HG02943 (cell line): Measurements from ENCODE around the gene NKIRAS1.

Experiments used
- ATAC-seq: cut with Tn5 transposase; IDR thresholded peaks from one replicate; pipeline ENCODE4 v1.9.1; 2021; ENCODE audit warnings: mild to moderate bottlenecking, low read depth, moderate library complexity; ENCODE audit not compliant: unreplicated experiment

The NKIRAS1 gene

DNA sequence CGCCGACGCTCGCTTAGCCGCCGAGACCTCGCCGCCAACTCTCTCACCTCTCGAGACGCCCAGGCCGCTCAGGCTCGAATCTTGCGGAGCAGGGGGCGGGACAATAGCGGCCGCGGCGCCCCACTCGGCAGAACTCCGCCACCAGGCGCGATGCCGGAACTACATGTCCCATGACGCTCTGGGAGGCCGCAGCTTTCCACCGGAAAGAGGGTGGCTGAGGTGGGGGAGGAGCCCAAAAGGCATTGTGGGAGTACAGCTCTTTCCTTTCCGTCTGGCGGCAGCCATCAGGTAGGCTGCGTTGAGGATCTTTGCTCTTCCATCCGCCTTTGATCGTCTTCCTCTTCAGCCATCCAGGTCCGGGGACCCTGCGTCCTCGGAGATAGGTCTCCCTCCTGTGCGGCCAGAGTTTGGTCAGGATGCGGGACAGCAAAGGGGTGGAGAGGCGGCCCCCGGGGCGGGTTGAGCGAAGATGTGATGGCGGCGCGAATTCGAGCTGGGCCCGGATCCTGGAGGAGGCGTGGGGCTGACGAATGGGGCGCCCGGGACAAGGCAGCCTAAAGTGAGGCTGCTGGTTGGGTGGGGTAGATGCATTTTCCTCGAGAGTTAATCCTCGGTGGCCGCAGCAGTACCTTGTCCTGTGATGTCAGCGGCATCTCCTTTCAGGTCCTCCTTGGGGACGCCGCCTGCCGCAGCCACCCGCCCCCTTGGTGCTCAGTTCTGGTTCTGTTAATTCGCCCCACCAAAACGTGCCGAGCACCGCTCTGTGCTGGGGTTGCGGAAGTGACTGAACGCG, at the start of gene NKIRAS1, which contains the start of gene RPL15:
NKIRAS1 (minus strand) TSS at position 105 of the 793 bp plus-strand sequence. CDS start 6,086 bp downstream, outside the sequence.
RPL15 (plus strand) TSS at position 247 of the 793 bp plus-strand sequence. CDS start 728 bp downstream, outside the sequence.
- peak; percentile 94 for ATAC-seq

DNA sequence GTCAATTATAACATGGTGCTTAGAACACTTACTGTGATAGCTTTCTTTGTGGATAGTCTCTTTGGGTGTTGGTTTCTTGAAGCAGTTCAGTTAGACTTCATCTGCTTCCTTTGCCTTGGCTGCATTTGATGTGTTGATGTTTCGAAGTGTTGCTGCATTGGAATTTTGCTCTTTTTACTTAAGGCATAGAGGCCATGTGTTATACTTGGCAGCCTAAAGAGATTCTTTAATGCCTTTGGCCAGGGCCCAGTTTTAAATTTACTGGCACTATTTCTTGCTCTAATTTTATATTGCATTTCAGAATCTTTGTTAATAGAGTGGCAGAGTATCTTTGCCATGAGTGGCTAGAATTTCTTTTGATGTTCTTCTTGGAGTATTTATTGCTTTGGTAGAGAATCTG, 49.5 kb upstream of the NKIRAS1 start:
- ATAC-seq = no peak

DNA sequence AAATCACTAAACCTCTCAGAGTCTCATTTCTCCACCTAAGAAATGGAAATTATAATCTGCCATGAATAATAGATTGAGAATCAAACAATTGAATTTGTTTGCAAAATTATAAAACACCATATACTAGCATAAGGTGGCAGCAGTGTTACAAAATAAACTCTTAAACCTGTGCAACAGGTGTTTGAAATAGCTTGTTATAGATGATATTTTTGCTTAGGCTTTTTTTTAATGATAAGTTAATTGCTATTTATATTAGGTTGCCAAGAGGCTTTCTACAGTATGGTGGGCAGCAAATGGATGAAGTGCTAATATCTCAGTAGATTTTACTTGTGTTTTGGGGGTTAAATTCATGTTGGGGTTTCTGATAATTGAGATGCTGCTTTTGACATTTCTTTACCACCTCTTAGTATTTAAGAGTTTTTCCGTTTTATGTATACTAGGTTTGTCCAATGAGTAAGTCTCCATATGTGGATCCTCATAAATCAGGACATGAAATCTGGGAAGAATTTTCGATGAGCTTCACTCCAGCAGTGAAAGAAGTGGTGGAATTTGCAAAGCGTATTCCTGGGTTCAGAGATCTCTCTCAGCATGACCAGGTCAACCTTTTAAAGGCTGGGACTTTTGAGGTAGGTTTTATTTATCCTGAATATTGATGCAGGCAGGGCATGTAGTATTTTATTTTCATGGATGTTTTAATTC, 47.9 kb upstream of the NKIRAS1 start:
- ATAC-seq = no peak

DNA sequence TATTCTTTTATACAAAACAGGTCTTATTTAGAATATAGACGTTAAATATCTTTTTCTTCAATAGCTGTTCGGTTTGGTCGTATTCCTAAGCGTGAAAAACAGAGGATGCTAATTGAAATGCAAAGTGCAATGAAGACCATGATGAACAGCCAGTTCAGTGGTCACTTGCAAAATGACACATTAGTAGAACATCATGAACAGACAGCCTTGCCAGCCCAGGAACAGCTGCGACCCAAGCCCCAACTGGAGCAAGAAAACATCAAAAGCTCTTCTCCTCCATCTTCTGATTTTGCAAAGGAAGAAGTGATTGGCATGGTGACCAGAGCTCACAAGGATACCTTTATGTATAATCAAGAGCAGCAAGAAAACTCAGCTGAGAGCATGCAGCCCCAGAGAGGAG, 45.1 kb upstream of the NKIRAS1 start:
- no peak for ATAC-seq

DNA sequence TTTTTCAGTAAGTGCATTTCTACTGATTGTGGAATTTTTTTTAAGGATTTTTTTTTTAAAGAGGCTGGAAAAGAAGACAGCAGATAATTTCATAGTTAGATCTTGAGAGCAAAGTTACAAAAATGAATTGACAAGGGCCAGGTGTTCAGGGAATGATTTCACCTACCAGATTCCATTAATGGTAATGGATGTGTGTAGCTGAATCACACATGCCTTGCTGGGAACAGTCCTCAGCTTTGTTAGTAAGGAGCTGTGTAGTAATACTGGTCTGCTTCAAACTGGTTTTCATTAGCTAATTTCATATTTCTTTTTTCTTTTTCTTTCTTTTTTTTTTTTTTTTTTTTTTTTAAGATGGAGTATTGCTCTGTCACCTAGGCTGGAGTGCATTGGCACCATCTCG, 44.3 kb upstream of the NKIRAS1 start:
- ATAC-seq = no peak

DNA sequence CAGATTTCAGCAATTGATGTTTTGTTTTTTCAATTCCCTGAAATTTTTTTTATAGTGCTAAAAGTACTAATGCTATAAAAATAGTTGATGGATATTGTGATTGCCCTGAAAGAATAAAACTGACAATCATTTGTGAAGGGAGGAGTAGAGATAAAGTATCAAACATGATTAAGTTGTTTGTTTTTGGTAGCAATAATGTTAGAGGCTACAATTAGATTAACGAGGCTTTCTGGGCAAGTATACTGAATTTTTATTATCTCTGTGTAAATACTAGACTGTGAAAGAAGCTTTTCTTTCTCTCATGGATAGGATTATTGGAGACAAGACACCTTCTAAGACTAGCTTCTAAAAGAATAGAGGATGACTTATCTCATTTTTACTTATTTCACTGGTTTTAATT, 43.9 kb upstream of the NKIRAS1 start:
- no peak for ATAC-seq

DNA sequence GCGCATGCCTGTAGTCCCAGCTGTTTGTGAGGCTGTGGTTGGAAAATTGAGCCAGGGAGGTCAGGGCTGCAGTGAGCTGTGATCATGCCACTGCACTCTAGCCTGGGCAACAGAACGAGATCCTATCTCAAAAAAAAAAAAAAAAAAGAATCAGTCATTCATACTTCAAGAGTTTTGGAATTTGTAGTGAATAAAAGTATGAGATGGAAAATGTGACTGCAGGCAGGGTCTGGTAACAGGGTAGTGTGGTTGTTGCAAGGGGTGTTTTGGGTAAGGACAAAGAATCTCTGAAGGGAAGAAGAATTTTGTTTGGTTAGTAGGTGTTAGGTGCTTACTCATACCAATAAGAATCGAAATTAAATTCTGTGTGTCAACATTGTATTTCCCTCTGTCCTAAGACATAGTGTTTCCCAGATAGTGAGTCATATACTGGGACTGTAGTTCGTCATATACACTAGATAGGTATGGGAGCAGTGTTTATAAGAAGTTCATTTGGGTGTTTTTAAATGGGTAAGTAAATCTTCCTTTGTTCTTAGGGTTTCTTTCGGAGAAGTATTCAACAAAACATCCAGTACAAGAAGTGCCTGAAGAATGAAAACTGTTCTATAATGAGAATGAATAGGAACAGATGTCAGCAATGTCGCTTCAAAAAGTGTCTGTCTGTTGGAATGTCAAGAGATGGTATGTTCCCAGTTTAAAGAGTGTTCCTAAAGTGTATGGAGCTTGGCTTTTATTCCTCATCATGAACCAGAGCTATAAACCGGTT, 42.5 kb upstream of the NKIRAS1 start:
- no peak for ATAC-seq

DNA sequence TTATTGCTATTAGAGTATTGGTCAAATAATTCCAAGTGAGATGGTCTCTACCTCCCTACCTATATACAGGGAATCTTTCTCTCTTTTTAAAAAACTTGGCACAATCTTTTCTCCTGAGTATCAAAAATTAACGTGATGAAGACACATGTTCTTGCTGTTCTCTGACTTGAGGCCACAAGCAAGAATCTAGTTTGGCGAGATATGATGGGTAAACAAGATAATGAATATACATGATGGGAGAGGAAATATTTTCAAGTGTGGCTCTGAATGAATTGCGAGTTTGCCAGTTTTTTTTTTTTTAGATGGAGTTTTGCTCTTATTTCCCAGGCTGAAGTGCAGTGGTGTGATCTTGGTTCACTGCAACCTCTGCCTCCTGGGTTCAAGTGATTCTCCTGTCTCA, 39.9 kb upstream of the NKIRAS1 start:
- ATAC-seq = no peak

DNA sequence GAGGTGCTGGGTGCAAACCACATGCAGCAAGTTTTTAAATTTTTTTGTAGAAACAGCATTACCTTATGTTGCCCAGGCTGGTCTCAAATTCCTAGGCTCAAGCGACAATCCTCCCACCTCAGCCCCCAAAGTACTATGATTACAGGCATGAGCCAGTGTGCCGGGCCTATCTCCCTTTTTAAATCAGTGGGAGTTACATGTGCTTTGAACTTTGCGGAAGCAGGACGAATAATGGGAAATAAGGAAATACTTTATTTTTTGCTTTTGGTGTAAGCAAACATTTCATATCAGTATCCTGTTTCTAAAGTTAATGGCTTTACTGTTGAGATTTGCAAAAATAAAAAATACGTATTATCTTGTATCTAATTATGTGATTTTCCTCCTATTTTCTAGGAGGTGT, 37.4 kb upstream of the NKIRAS1 start:
- ATAC-seq = no peak

DNA sequence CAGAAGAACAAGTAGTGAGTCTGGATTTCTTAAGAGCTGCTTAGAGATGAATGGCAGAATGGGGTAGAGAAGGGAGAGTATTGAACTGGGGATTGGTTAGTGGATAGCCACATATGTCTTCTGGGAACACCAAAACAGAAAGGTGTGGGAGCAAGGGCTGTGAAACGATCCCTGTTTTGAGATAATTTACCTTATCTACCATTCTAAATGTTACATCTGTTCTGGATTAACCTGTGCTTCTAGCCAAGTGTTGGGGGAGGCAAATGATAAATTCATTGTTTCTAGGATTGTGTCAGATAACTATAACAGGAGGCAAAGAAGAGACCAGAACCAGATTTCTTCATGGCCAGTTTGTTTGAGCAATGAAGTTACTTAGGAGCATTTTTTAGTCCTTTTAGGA, 36.7 kb upstream of the NKIRAS1 start:
- ATAC-seq = no peak

DNA sequence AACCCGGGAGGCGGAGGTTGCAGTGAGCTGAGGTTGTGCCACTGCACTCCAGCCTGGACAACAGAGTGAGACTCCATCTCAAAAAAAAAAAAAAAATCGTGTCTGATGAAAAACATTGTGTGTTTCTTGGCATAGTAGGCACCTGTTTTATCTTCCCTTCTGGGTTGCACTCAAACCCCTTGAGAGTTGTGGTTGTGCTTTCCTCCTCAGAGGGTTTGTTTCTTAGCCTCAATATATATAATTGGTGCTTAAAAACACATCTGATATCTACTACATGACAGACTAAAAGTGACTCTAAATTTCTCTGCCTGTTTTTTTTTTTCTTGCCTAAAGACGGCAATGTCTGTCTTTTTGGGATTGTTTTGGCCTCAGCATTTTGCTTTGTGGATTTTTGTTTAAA, 35.9 kb upstream of the NKIRAS1 start:
- peak; percentile 58 for ATAC-seq

DNA sequence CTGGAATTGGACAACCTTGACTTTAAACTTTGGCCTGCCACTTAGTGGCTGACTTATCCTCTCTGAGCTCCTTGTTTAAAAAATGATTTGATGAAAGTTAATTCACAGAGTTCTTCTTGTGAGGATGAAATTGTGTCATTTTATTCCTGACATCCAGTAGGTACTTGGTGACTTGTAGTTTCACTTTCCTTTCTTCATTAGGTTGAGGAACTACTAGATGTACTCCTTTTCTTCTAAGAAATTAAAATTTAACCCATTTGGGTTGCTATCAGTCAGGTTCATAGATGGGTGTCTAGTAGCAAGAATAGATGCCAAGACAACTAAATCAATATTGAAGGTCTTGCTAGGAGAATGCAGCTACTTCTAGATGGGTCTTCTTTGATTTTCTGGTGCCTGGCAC, 33.5 kb upstream of the NKIRAS1 start:
- peak; percentile 39 for ATAC-seq

DNA sequence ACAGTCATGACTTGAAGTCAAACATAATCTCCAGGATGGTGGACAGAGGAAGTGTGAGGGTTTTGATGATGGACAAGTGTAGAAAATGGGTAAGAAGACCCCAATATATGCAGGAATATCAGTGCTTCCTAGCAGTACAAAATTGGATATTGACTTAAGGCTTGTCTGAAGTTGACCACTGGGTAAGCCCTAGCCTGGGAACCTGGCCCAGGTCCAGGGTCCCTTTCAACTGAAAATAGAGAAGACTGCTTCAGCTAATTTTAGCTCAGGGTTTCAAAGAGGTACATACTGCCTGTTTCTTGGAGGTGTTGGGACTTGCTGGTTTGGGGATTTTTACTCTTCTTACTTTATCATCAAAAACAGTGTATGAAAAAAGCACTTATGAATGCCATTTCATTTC, 33.0 kb upstream of the NKIRAS1 start:
- no peak for ATAC-seq

DNA sequence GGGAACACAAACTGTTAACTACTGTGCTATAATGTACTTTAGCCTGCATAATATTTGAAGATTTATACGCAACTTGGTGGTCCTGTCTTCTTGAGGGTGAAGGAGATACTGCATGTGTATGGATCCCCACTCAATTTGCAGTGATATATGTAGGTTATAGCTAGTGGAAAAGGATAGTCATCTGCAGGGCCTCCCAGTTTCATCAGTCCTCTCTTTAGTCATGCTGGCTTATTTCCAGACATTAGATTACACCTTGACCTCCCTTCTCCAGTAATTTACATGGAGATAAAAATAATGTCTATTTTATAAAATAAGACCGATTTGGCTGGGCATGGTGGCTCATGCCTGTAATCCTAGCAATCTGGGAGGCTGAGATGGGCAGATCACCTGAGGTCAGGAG, 32.0 kb upstream of the NKIRAS1 start:
- ATAC-seq = no peak

DNA sequence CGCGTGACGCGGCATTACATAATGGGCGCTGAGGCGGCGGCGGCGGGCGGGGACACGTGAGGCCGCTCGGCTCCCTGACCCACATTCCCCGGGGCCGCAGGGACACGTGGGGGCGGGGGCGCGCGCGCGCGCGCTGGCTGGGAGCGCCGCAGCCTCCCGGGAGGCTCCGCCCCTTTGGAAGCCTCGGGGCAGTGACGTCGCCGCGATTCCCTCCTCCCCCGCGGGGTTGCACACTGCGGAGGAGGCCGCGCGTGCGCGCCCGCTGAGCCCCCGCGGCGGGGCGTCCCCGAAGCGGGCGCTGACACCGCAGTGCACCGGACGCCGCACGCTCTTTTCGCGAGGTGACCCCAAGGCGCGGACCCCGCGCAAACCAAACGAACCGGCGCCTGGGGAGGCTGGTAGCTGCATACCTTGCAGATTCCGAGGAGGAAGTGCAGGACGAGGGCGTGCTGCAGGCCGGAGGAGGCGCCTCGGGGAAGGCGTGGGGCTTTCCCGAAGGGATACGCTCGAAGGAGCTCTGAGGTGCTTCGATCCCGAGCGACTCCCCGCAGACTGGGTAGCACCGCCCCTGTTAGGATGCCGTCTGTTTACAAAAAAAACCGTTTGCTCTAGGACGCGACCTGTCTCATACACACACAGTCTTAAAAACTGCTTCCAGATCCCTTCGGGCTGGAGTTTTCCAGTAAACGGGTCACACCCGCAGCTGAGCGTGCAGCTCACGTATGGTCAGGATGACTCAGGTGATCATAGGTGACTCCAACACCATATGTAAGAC, 29.3 kb upstream of the NKIRAS1 start:
- ATAC-seq = peak; percentile 74

DNA sequence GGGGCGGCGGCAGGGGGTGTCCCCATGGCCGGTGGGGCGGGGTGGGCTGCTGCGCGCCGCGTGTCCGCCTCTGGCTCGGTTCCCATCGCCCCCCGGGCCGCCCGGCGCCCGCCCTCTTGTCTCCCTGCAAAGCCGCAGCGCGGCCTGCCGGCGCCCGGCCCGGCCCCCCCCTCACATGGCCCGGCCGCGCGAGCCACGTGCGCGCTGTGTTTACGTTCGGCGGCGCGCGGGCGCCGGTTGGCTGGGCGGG, 28.8 kb upstream of the NKIRAS1 start:
- no peak for ATAC-seq

DNA sequence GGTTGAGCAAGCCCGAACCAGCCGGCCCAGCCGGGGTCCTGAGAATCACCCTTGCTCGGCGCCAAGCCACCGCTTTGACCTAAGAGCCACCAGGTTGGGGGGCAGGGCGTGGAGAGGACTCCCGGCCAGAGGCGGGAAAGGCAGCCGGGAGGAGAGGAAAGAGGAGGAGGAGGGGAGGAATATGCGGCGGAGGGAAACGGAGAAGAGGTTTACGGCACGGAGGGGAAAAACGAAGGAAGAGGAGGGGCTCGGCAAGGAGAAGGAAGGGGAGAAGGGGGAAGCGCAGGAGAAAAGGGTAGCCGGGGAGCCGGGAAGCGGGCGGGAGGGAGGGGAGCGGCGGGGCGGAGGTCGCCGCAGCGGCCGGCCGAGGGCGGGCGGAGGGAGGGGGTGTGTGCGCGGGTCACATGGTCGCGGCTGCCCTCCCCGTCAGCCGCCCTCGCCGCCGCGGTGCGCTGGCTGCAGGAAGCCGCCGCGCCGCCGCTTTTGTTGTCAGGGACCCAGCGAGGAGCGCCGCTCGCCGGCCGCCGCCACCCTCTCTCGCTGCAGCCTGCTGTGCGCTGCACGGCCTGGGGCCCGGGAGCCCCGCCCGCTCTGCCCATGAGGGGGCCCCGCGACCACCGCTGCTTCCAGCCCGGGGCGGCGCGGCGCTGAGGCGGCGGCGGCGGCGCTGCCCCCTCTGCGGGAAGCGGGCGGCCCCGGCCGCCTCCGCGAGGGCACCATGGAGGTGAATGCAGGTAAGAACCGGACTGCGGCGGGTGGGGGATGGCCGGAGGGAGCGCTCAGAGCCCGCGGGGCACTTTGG, 28.3 kb upstream of the NKIRAS1 start, which contains the start of gene NR1D2:
NR1D2 (plus strand) TSS at position 426 of the 802 bp plus-strand sequence; CDS start at position 719, 293 bp downstream.
- peak; percentile 58 for ATAC-seq

DNA sequence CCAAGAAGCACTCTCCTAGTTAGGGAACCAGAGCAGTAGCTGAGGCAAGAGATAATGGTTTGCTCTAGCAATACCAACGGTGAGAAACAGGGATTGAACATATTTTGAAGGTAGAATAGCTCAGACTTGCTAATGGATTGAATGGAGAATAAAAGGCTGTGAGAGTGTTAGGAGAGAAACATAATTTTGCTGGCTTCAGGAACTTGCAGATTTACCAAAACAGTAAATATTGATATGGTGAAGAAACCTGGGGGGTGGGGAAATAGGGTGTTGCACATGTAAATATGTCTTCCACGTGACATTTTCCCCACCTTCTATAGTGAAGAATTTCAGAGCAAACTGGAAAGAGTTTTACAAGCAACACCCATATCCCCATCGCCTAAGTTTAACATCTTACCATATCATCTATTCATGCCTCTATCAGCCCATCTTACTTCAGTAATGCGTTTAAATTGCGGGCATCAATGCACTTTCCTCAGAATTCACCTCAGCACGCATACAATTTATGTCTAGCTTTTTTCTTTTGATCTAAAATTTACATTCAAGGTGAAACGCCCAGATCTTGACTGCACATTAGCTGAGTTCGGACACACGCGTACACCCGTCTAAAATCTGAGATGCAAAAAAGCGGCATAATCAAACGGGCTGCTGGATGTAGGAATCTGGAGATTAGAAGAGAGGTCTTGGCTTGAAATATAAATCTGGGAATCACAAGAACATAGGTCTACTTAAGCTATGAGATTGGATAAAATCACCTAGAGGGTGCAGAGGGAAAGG, 27.4 kb upstream of the NKIRAS1 start:
- ATAC-seq = no peak

DNA sequence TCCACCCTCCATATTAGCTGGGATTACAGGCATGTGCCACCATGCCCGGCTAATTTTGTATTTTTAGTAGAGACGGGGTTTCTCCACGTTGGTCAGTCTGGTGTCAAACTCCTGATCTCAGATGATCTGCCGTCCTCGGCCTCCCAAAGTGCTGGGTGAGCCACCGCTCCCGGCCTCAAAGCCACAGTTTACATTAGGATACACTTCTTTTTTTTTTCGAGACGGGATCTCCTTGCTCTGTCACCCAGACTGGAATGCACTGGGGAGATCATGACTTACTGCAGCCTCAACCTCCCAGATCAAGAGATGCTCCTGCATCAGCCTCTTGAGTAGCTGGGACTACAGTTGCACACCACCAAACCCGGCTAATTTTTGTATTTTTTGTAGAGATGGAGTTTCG, 25.8 kb upstream of the NKIRAS1 start:
- ATAC-seq = no peak
